NCI-H1930 (cell line): ENCODE results near the gene TP73.
A peak's percentile ranks its signal among the peaks of the same experiment; 100 is the strongest.
"Not testable (repeated sequence)": the region's sequence is repeated elsewhere in the genome, so short reads cannot be mapped to it uniquely, and the experiment has no call there.

Experiments used
- DNase-seq, 2 experiments: peaks; one replicate each; lab custom pipeline; 2025; lab: John Stamatoyannopoulos, UW

TP73 gene

GRCh38 chr1:3618881-3619671, 33.2 kb upstream of the TP73 start:
- peak; percentile 18 to 54 for DNase-seq

- no peak for DNase-seq
These were observed 31.6 kb upstream of the TP73 start for GRCh38 chr1:3620708-3621107.

GRCh38 chr1:3621151-3621671, 31.1 kb upstream of the TP73 start:
- DNase-seq, result not testable (repeated sequence)

GRCh38 chr1:3622102-3622501, 30.2 kb upstream of the TP73 start:
- DNase-seq, result not testable (repeated sequence)

- DNase-seq, result no peak
These were observed 28.7 kb upstream of the TP73 start for GRCh38 chr1:3623441-3624199.

- peak; percentile 94 to 97 for DNase-seq
These were observed 27.8 kb upstream of the TP73 start, which contains the start of gene TPRG1L for GRCh38 chr1:3624200-3625136. TPRG1L (plus strand) TSS chr1:3625015; CDS start chr1:3625073, 58 bp downstream.

GRCh38 chr1:3625151-3625907, 27.0 kb upstream of the TP73 start:
- no peak for DNase-seq

GRCh38 chr1:3626025-3626424, 26.3 kb upstream of the TP73 start:
- DNase-seq, result no peak

- no peak for DNase-seq
These were observed 24.6 kb upstream of the TP73 start for GRCh38 chr1:3627515-3628253.

- no peak for DNase-seq
These were observed 23.9 kb upstream of the TP73 start for GRCh38 chr1:3628445-3628844.

GRCh38 chr1:3629561-3630160, 22.7 kb upstream of the TP73 start:
- DNase-seq, result no peak

GRCh38 chr1:3630161-3630611, 22.1 kb upstream of the TP73 start:
- DNase-seq, result no peak

GRCh38 chr1:3630914-3631313, 21.4 kb upstream of the TP73 start:
- DNase-seq, result no peak

GRCh38 chr1:3631320-3632260, 20.7 kb upstream of the TP73 start:
- DNase-seq, result no peak

GRCh38 chr1:3632298-3632697, 20.0 kb upstream of the TP73 start:
- no peak for DNase-seq

GRCh38 chr1:3632716-3633343, 19.5 kb upstream of the TP73 start:
- no peak for DNase-seq

- no peak for DNase-seq
These were observed 18.8 kb upstream of the TP73 start for GRCh38 chr1:3633344-3634058.
